Skeletal muscle tissue (tissue), 4 donors: Measurements from ENCODE around the gene SLC39A2. TPM values are rescaled to one million over a fixed set of nuclear protein-coding genes. Genes with fewer than 3 reads are reported as not detected.
"Not testable (repeated sequence)": the region's sequence is repeated elsewhere in the genome, so short reads cannot be mapped to it uniquely, and the experiment has no call there.

Source experiments
- H3K27ac ChIP-seq: one replicate; pipeline ENCODE4 v1.7.0; 2013; ENCODE audit warnings: mild to moderate bottlenecking, low read depth, low read length, inconsistent platforms
- H3K27me3 ChIP-seq, 3 donors: one replicate each; pipeline ENCODE4 v1.7.0; 2013; ENCODE audit warnings: low read length in 3 of 3; ENCODE audit not compliant: control insufficient read depth in 3 of 3, insufficient read depth in 3 of 3
- H3K36me3 ChIP-seq, 3 donors: one replicate each; pipeline ENCODE4 v1.7.0; 2013; ENCODE audit warnings: low read length in 3 of 3; ENCODE audit not compliant: control insufficient read depth in 3 of 3, insufficient read depth in 3 of 3
- H3K4me1 ChIP-seq, 3 donors: one replicate each; pipeline ENCODE4 v1.7.0; 2013; ENCODE audit warnings: low read length in 3 of 3, mild to moderate bottlenecking in 3 of 3; ENCODE audit not compliant: control insufficient read depth in 3 of 3, insufficient read depth in 3 of 3
- H3K4me3 ChIP-seq, 3 donors: one replicate each; pipeline ENCODE4 v1.7.0; 2013; ENCODE audit warnings: low read length in 3 of 3
- H3K9ac ChIP-seq, 3 donors: one replicate each; pipeline ENCODE4 v1.7.0; 2013; ENCODE audit warnings: low read length in 3 of 3, mild to moderate bottlenecking in 3 of 3, moderate library complexity in 2 of 3, low read depth in 1 of 3
- H3K9me3 ChIP-seq, 3 donors: one replicate each; pipeline ENCODE4 v1.7.0; 2013; ENCODE audit warnings: low read length in 3 of 3; ENCODE audit not compliant: control insufficient read depth in 3 of 3
- total RNA-seq: library from RNA; depleted of rRNA; stranded (reverse); fragments of >200 nt; gene quantifications from one replicate; pipeline ENCODE4 v1.2.3, GENCODE V29; 2014
- donor health status: Osteomylitis.

Gene SLC39A2
- total RNA-seq, 1 donor from 2014 or later, result not detected

DNA sequence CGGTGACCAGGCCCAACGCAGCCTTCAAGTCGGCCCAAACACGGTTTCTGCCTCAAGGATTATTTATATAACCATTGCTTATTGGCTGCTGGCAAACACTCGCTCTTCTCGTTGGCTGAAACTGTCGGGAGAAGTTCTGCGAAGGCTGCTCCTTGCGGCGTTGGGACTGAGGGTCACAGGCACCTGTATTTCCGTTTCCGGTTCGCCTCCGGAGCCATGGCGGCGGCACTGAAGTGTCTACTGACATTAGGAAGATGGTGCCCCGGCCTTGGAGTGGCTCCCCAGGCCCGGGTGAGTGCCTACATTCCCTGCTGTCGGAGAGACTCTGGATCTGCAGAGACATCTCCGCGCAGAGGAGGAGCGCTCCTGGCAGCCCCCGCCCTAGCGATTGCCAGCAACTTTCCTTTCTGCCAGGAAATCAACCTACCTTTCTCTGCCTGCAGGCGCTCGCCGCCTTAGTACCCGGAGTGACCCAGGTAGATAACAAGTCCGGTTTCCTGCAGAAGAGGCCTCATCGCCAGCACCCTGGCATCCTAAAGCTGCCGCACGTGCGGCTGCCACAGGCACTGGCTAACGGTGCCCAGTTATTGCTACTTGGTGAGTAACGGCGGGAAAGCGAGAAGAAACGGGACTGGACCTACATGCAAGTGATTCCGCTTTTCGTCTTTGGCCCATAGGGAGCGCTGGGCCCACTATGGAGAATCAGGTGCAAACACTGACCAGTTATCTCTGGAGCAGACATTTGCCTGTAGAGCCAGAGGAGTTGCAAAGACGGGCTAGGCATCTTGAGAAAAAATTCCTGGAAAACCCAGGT lies 9.1 kb upstream of the SLC39A2 start, which contains the start of gene METTL17:
TSS of gene METTL17 (plus strand) at position 194 of the 814 bp plus-strand sequence. CDS start at position 217, 23 bp downstream.
- Histone ChIP-seq H3K36me3 (peaks cover 28 to 29% (median 29%) of the 10 kb centered on the region in 3 donors), H3K9ac (peak within 1 kb of the TSS; percentile 85 to 97 (median 93)), H3K9me3 (no peaks in the 10 kb centered on the region), H3K27ac (peak within 1 kb of the TSS; percentile 60), H3K4me1 (peaks cover 12 to 30% (median 18%) of the 10 kb centered on the region in 3 donors), H3K27me3 (no peaks in the 10 kb centered on the region), H3K4me3 (peak within 1 kb of the TSS; percentile 88 to 100 (median 99))

DNA sequence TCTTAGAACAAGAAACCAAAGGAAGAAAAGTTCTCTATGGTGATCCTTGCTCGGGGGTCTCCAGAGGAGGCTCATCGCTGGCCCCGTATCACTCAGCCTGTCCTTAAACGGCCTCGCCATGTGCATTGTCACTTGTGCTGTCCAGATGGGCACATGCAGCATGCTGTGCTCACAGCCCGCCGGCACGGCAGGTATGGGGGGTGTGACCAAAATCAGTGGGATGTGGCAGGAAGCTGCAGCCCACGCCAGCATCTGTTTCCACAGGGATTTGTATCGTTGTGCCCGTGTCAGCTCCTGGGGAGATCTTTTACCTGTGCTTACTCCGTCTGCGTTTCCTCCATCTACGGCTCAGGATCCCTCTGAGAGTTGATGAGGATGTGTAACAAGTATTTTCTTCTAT lies 2.6 kb upstream of the SLC39A2 start:
- no peak overlapping the region for H3K9ac ChIP-seq
- peaks cover 42 to 55% (median 53%) of the 10 kb centered on the region in 3 donors for H3K36me3 ChIP-seq
- no peak overlapping the region for H3K27ac ChIP-seq
- H3K27me3 ChIP-seq, result no peaks in the 10 kb centered on the region
- no peak overlapping the region for H3K4me3 ChIP-seq
- H3K9me3 ChIP-seq, result no peaks in the 10 kb centered on the region
- peaks cover 0 to 8% (median 4%) of the 10 kb centered on the region in 3 donors for H3K4me1 ChIP-seq

DNA sequence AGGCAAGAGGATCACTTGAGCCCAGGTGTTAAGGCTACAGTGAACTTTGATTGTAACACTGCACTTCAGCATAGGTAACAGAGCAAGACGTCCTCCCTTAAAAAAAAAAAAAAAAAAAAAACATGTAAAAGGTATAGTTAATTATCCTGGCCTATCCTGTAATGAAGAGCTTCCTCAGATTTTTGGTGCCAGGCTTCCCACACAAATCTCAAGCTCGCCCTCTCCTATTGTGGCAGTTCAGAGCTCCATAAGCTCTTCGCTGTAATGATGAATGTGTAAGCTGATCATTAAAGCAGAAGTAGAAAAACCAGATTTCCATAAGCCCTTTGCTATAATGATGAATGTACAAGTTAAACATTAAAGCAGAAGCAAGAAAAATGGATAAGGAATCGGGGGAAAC lies 2.0 kb upstream of the SLC39A2 start:
- Histone ChIP-seq H3K27me3 (no peaks in the 10 kb centered on the region), H3K4me3 (no peak overlapping the region), H3K27ac (no peak overlapping the region), H3K36me3 (peaks cover 39 to 51% (median 47%) of the 10 kb centered on the region in 3 donors), H3K9ac (no peak overlapping the region), H3K9me3 (no peaks in the 10 kb centered on the region), H3K4me1 (peaks cover 0 to 3% (median under 1%) of the 10 kb centered on the region in 3 donors)

DNA sequence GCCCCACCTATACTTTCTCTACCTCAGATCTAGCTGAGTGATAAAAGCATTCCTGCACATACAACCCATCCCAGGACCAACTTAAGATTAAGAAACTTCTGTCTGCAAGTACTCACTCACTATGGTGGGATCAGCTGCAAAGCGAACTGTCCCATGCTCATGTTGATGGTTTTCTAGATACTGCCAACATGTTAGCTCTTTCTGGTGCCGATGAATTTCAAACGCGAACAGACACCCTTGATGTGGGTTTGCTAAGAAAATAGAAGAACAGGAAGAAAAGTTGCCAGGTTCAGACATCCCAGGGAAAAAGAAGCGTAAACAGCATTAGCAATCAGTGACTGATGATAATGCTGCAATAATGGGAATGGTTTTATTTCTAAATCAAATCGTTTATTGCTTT lies 1.5 kb upstream of the SLC39A2 start:
- no peak overlapping the region for H3K4me3 ChIP-seq
- H3K36me3 ChIP-seq, result peaks cover 34 to 47% (median 43%) of the 10 kb centered on the region in 3 donors
- H3K27me3 ChIP-seq, result no peaks in the 10 kb centered on the region
- no peak overlapping the region for H3K9ac ChIP-seq
- no peaks in the 10 kb centered on the region for H3K4me1 ChIP-seq
- H3K9me3 ChIP-seq, result no peaks in the 10 kb centered on the region
- H3K27ac ChIP-seq, result no peak overlapping the region

DNA sequence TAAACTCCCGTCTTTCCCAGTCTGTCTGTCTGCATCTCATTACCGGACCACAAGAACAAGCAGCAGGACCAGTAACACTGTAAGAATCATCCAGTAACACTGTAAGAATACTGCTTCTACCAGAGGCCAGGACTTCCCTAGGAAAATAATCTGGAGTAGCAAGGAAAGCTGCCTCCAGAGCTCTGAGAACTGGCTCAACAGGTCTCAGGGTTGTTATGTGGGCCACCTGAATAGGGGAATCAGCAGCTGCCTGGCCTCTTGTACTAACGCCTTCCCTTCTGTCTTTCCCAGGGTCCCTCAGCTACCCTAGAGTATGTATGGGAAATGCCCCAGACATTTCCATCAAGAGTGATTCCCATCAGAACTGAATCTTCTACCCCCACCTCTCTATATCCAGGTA lies 954 bp upstream of the SLC39A2 start:
- Histone ChIP-seq H3K4me3 (no peak overlapping the region), H3K9me3 (no peaks in the 10 kb centered on the region), H3K27ac (no peak overlapping the region), H3K36me3 (peaks cover 30 to 41% (median 37%) of the 10 kb centered on the region in 3 donors), H3K9ac (no peak overlapping the region), H3K27me3 (no peaks in the 10 kb centered on the region), H3K4me1 (no peaks in the 10 kb centered on the region)

DNA sequence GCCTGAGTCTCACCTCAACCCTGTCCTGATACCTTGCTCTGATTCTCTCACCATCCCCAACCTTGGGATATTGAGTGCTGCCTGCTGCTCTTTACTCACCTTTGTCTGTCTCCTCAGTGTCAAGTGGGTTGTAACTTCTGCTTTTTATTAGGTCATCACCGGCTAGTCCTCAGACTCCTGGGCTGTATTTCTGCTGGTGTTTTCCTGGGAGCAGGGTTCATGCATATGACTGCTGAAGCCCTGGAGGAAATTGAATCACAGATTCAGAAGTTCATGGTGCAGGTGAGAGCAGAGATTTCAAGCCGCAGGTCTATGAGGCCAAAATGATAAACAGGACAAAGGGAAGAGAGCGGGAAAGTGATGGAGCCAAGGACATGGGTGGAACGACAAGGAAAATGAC lies 498 bp downstream of the SLC39A2 start:
- Histone ChIP-seq H3K27me3 (no peaks in the 10 kb centered on the region), H3K27ac (no peak overlapping the region), H3K4me1 (no peaks in the 10 kb centered on the region), H3K36me3 (peaks cover 21 to 30% (median 28%) of the 10 kb centered on the region in 3 donors), H3K4me3 (no peak overlapping the region), H3K9me3 (no peaks in the 10 kb centered on the region), H3K9ac (no peak overlapping the region)

DNA sequence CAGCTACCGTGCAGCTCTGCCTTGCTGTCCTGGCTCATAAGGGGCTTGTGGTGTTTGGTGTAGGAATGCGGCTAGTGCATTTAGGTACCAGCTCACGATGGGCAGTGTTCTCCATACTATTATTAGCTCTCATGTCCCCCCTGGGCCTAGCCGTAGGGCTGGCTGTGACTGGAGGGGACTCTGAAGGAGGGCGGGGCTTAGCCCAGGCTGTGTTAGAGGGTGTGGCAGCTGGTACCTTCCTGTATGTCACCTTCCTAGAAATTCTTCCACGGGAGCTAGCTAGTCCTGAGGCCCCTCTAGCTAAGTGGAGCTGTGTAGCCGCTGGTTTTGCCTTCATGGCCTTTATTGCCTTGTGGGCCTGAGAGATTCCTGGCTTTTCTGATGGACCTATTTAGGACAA lies 2.1 kb downstream of the SLC39A2 start:
- Histone ChIP-seq H3K36me3 (peaks cover 5 to 14% (median 12%) of the 10 kb centered on the region in 3 donors), H3K4me1 (no peaks in the 10 kb centered on the region), H3K9ac (no peak overlapping the region), H3K9me3 (no peaks in the 10 kb centered on the region), H3K4me3 (no peak overlapping the region), H3K27ac (no peak overlapping the region), H3K27me3 (no peaks in the 10 kb centered on the region)

DNA sequence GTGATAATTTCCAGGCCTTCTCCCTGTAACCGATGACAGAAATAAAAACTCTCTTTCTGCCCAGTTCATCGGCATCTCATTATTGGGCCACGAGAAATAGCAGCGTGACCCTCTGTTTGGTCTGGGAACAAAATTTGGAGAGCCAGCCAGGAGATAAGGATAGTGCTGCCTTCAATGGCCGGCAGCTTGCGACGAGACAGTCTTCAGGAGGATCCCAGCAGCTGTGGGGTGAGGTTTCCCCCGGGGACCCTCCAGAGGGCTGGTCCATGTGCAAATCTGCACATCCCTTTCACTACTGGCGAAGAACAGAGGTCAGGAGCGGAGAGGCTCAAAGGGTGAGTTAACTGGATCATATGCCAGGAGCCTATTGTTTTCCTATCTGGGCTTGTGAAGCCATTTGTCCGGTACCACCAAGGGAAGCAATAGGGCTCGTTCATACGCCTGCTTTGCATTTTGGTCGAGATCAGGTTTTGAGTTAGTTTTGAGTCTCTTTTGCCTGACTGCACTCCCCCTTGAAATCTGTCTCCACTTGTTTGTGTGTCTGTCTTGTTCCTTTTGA lies 4.8 kb downstream of the SLC39A2 start:
- no peak overlapping the region for H3K9ac ChIP-seq
- H3K27ac ChIP-seq, result no peak overlapping the region
- no peaks in the 10 kb centered on the region for H3K4me1 ChIP-seq
- no peaks in the 10 kb centered on the region for H3K27me3 ChIP-seq
- no peaks in the 10 kb centered on the region for H3K9me3 ChIP-seq
- H3K4me3 ChIP-seq, result no peak overlapping the region
- no peaks in the 10 kb centered on the region for H3K36me3 ChIP-seq

DNA sequence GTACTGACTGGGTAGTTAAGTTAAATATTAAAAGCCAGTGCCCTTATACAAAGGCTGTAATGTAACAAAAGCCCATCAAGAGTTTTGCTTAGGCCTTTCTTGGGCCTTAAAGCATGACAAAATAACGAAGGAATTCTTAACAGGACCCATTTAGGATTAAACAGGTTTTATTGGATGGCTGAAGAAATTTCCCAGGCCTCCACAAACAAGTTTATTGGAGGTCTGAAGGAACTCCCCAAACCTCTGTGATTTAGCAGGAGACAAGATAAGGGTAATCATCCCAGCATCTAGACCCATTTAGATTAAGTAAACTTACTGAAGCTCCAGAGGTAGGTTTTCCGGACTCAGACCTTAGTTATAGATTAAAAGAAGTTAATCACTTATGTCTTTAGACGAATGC lies 10.6 kb downstream of the SLC39A2 start:
- H3K36me3 ChIP-seq, H3K9ac ChIP-seq, H3K4me1 ChIP-seq, H3K27me3 ChIP-seq, H3K27ac ChIP-seq, H3K9me3 ChIP-seq, H3K4me3 ChIP-seq: not testable (repeated sequence)

DNA sequence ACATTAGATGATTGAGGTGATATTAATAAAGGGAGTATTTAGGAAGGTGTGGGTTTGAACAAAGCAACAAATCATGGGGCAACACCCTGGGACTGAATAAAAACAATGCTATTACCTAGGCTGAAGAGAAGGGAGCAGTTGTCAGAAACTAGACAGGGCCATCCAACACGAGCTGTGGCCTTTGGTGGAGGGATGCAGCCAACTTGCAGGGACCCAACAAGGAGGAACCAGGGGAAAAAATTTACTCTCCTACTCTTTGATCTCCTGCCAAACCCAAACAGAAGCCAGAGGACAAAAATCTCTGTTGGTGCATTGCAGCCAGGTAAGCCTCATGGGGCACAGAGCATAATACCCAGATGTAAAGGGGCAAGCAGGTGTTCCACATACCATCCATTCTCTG lies 12.0 kb downstream of the SLC39A2 start:
- peaks cover 13 to 17% (median 14%) of the 10 kb centered on the region in 3 donors for H3K4me1 ChIP-seq
- H3K9ac ChIP-seq, result peak overlapping the region in 1 of 3 donors; percentile 8
- H3K27me3 ChIP-seq, result no peaks in the 10 kb centered on the region
- no peak overlapping the region for H3K4me3 ChIP-seq
- no peaks in the 10 kb centered on the region for H3K9me3 ChIP-seq
- no peak overlapping the region for H3K27ac ChIP-seq
- H3K36me3 ChIP-seq, result no peaks in the 10 kb centered on the region
